ENCODE measurements around the gene DPP6.
A peak's percentile ranks its signal among the peaks of the same experiment; 100 is the strongest.

DPP6 gene

GRCh38 chr7:154345093-154345492 is 292.9 kb downstream of the DPP6 start:
- DNase-seq, result no peak

GRCh38 chr7:154347700-154348266 is 295.6 kb downstream of the DPP6 start:
- no peak for DNase-seq

- DNase-seq, result no peak
Observed at GRCh38 chr7:154350892-154351291, 298.7 kb downstream of the DPP6 start.

GRCh38 chr7:154353355-154353767 is 301.2 kb downstream of the DPP6 start:
- no peak for DNase-seq

GRCh38 chr7:154364170-154364569 is 312.0 kb downstream of the DPP6 start:
- no peak for DNase-seq

- no peak for DNase-seq
Observed at GRCh38 chr7:154371424-154371823, 319.2 kb downstream of the DPP6 start.

GRCh38 chr7:154372011-154372601 is 319.9 kb downstream of the DPP6 start:
- no peak for DNase-seq

GRCh38 chr7:154373956-154374355 is 321.8 kb downstream of the DPP6 start:
- DNase-seq, result no peak

- no peak for DNase-seq
Observed at GRCh38 chr7:154375956-154376355, 323.8 kb downstream of the DPP6 start.

- DNase-seq, result no peak
Observed at GRCh38 chr7:154380771-154381170, 328.6 kb downstream of the DPP6 start.

GRCh38 chr7:154383045-154383444 is 330.8 kb downstream of the DPP6 start:
- DNase-seq, result no peak

GRCh38 chr7:154385214-154385613 is 333.0 kb downstream of the DPP6 start:
- DNase-seq, result no peak

- no peak for DNase-seq
Observed at GRCh38 chr7:154387252-154387651, 335.1 kb downstream of the DPP6 start.

- no peak for DNase-seq
Observed at GRCh38 chr7:154388412-154388811, 336.2 kb downstream of the DPP6 start.

- no peak for DNase-seq
Observed at GRCh38 chr7:154388999-154389398, 336.8 kb downstream of the DPP6 start.

GRCh38 chr7:154390961-154391360 is 338.8 kb downstream of the DPP6 start:
- DNase-seq, result no peak

GRCh38 chr7:154394804-154395203 is 342.6 kb downstream of the DPP6 start:
- no peak for DNase-seq

GRCh38 chr7:154406312-154406711 is 354.1 kb downstream of the DPP6 start:
- DNase-seq, result no peak

GRCh38 chr7:154409703-154410311 is 357.6 kb downstream of the DPP6 start:
- peak; percentile 74 for DNase-seq

GRCh38 chr7:154412105-154412504 is 359.9 kb downstream of the DPP6 start:
- no peak for DNase-seq

- DNase-seq, result no peak
Observed at GRCh38 chr7:154415709-154416399, 363.7 kb downstream of the DPP6 start.

GRCh38 chr7:154416714-154417113 is 364.5 kb downstream of the DPP6 start:
- no peak for DNase-seq

GRCh38 chr7:154419344-154419743 is 367.1 kb downstream of the DPP6 start:
- no peak for DNase-seq

- peak; percentile 73 for DNase-seq
Observed at GRCh38 chr7:154423231-154423630, 371.0 kb downstream of the DPP6 start.
